ENCODE results near the gene GPR108. TPM values are rescaled to one million over a fixed set of nuclear protein-coding genes. Genes with fewer than 3 reads are reported as not detected.

GPR108 gene
- total and polyA plus RNA-seq, 2 of the 13 experiments (the other 11 are each of a cell fraction or from before 2014, with no cell fraction given), result 36.4 to 63.0 TPM

- no peak for TF ChIP-seq KAT2B (IDR thresholded peaks at IDR 0.05; ENCODE audit: borderline replicate concordance, low read depth, low read length)
- TF ChIP-seq RBFOX2 (IDR thresholded peaks at IDR 0.05; ENCODE audit: low read depth, low read length), result peak; percentile 84
- TF ChIP-seq SAFB2 (CRISPR knock-in tag; IDR thresholded peaks at IDR 0.05; ENCODE audit: borderline replicate concordance, low read depth), result no peak
- TF ChIP-seq NFYC (CRISPR knock-in tag; IDR thresholded peaks at IDR 0.05), result peak; percentile 69
- no peak for TF ChIP-seq MLLT10 (CRISPR knock-in tag; IDR thresholded peaks at IDR 0.05)
- no peak for TF ChIP-seq TBL1XR1 (IDR thresholded peaks at IDR 0.05; ENCODE audit: borderline replicate concordance, low read length, partially characterized antibody)
- peak; percentile 94 for TF ChIP-seq RBM22 (optimal IDR thresholded peaks at IDR 0.05; ENCODE audit: low read length)
- peak; percentile 23 for TF ChIP-seq SP2 (CRISPR knock-in tag; IDR thresholded peaks at IDR 0.05)
- peak; percentile 28; the same call in 1 of the 2 replicates for TF ChIP-seq ZNF687 (CRISPR knock-in tag; IDR thresholded peaks at IDR 0.05)
- no peak for TF ChIP-seq GTF2F1 (IDR thresholded peaks at IDR 0.05; ENCODE audit: low read length)
- TF ChIP-seq CAMTA2 (CRISPR knock-in tag; IDR thresholded peaks at IDR 0.05; ENCODE audit: borderline replicate concordance), result no peak
- TF ChIP-seq DR1 (CRISPR knock-in tag; IDR thresholded peaks at IDR 0.05), result no peak
- peak; percentile 66 for TF ChIP-seq NFYB (CRISPR knock-in tag; IDR thresholded peaks at IDR 0.05)
- peak; percentile 59; the same call in 1 of the 2 replicates for TF ChIP-seq PAF1 (CRISPR knock-in tag; IDR thresholded peaks at IDR 0.05)
- peak; percentile 95 for TF ChIP-seq AGO2 (optimal IDR thresholded peaks at IDR 0.05; ENCODE audit: low read depth, low read length)
- TF ChIP-seq PBX2 (CRISPR knock-in tag; IDR thresholded peaks at IDR 0.05), result peak; percentile 67
- TF ChIP-seq NFKB2 (CRISPR knock-in tag; IDR thresholded peaks at IDR 0.05; ENCODE audit: borderline replicate concordance), result peak; percentile 5; the same call in 1 of the 2 replicates
- peak; percentile 21; the same call in 1 of the 2 replicates for TF ChIP-seq TBX2 (CRISPR knock-in tag; IDR thresholded peaks at IDR 0.05; ENCODE audit: borderline replicate concordance)
- Histone ChIP-seq H2AFZ (ENCODE audit: low read length) (no peak overlapping the region), H3K4me1 (ENCODE audit: insufficient read depth, low read length) (no peaks in the 10 kb centered on the region), H3K9me3 (ENCODE audit: low read length) (no peaks in the 10 kb centered on the region), H3K36me3 (replicated peaks in 1 of 2; ENCODE audit: control insufficient read depth in 1 of 2, insufficient read depth in 2 of 2, low read length in 2 of 2) (peaks cover 44 to 84% of the 10 kb centered on the region in 2 experiments), H3K27ac (ENCODE audit: extremely low read length, insufficient read depth, low read length) (no peak overlapping the region), H3K9ac (ENCODE audit: insufficient read depth, low read depth, low read length) (no peak overlapping the region), H3K4me2 (ENCODE audit: low read depth, low read length) (no peak overlapping the region), H3K79me2 (ENCODE audit: insufficient read depth, low read length) (no peaks in the 10 kb centered on the region), H3K27me3 (ENCODE audit: control insufficient read depth in 1 of 2, insufficient read depth in 2 of 2, low read length in 2 of 2) (no peaks in the 10 kb centered on the region), H4K20me1 (ENCODE audit: insufficient read depth, low read length) (peaks cover 62% of the 10 kb centered on the region), H3K4me3 (replicated peaks in 1 of 3; ENCODE audit: insufficient read depth in 1 of 3, low read depth in 2 of 3, low read length in 3 of 3) (no peak overlapping the region)
- CTCF ChIA-PET (ENCODE audit: low intra/inter-chr PET ratio, low total read pairs), result no interaction called here
- peak; percentile 15 for ATAC-seq
- FAIRE-seq, result no peak
- 98% methylated on average over 5 of the region's 13 CpGs for WGBS (ENCODE audit: low lambda C conversion rate)
- no peak for DNase-seq (ENCODE audit: low spot score)
- no TSS peak for BruUV-seq (replicated peaks)
- POLR2A ChIA-PET, result no interaction called here
- intact Hi-C loops (cut with micrococcal nuclease; ENCODE audit: unreplicated experiment), result no loop called here
- in situ Hi-C loops (cut with HindIII; ENCODE audit: extremely low pct_ligation_motif_present, low pct_unique_long_range_greater_than_20kb), result no loop called here
Measured at GRCh38 chr19:6693056-6693471, 44.3 kb downstream of the GPR108 start.
